HK-2 (cell line): ENCODE measurements around the gene LDLRAD4.

Experiments
- DNase-seq: peaks from one replicate; pipeline ENCODE4 v3.0.0-alpha.2; 2018; ENCODE audit not compliant: unreplicated experiment

LDLRAD4 gene

DNA sequence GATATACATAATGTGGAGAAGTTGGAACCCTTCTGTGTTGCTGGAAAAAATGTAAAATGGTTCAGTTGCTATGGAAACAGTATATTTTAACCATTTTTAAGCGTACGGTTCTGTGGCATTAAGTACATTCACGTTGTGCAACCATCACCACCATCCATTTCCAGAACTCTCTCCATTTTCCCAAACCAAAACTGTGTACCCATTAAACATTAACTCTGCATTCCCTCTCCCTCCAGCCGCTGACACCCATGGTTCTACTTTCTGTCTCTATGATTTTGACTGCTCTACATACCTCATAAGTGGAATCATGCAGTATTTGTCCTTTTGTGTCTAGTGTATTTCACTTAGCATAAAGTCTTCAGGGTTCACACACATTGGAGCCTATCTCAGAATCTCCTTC is 67.3 kb downstream of the LDLRAD4 start:
- no peak for DNase-seq

DNA sequence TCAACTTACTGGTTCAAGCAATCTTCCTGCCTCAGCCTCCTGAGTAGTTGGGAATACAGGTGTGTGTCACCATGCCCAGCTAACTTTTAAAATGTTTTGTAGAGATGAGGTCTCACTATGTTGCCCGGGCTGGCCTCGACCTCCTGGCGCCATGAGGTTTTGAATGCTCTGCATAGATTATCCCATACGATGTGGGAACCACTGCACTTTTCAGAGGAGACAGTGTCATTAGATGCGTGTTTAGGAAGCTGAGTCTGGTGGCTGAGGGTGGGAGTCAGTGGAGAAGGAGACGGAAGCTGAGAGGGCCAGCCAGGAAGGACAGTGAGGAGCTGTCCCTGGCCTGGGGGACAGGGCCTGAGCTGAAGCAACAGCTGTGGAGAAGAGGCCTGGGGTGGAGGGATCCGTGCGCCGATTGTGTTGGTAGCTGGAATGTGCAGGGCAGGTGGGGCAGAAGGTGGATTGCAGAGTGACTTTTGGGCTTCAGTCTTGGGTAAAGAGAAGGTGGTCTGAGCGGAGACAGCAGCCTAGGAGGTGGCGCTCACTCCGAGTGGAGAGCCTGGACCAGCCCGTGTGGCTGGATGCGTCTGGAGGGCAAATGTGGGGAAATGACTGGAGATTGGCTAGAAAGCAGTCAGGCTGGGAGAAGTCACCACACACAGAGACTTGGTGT is 68.0 kb downstream of the LDLRAD4 start:
- DNase-seq, result no peak

DNA sequence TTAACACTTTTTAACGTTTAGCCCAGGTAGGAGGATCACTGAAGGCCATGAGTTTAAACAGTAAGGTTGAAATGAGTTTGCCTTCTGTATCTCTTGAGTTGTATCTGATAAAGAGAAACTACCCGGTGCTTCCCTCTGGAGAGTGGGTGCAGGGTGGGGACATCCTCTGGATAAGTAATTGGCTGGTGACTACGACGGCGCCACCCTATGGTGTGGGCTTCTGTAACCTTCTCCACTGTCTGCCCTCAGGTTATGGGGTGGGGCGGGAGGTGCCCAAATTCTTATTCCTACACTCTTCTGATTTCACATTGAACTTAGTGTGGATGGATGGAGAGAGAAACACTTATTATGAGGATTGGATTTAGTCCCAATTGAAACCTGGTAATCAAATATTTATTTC is 68.8 kb downstream of the LDLRAD4 start:
- DNase-seq, result no peak

DNA sequence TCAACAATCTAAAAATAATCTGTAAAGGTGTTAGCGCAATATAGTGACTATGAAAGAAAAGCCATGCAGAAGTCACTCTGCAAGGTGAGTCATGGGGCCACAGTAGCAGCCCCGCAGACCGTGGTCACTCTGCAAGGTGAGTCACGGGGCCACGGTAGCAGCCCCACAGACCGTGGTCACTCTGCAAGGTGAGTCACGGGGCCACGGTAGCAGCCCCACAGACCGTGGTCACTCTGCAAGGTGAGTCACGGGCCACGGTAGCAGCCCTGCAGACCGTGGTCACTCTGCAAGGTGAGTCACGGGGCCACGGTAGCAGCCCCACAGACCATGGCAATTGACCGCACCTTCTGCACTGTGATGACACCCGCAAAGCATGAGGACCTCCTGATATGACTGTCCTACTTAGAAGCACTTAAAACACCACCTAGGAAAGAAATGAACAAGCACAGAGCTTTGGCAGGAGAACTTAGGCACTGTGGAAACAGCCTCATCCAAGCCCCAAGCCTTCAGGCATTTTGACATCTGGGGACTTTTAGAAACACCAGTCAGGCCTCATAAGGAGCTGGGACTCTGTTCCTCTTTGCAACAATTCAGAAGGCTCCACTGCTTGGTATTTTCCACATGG is 70.1 kb downstream of the LDLRAD4 start:
- DNase-seq, result no peak

DNA sequence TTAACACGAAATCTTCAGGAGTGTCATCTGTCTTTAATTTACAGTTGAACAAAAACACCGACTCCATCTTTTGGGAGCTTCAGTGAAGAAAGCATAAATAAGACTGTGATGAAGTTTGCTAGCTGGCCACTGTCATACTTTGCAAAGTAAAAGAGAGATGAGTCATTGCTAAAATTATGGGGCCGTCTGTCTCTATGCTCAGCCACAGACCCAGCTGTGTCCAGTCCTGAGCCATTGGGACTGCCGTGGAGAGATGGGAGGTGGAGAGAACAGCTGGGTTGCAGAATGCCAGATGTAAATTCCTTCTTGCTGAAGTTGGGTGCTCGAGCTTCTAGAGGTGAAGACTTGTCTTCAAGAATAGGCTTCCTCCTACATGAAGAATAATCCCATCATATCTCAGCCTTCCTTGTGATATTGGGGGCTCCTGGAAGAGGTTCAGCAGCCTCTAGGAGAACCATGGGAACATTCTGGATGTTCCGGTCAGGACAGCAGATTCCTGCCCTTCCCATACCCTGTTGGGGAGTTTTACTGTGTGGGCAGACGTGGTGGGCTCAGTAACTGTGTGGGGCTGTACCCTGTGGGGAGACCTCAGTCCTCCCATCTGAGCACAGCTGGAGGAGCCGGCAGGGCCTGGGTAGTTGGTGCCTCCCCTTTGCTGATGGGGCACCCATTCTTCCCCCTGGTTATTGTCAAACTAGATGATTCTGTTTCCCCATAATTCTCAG is 71.1 kb downstream of the LDLRAD4 start:
- DNase-seq, result no peak

DNA sequence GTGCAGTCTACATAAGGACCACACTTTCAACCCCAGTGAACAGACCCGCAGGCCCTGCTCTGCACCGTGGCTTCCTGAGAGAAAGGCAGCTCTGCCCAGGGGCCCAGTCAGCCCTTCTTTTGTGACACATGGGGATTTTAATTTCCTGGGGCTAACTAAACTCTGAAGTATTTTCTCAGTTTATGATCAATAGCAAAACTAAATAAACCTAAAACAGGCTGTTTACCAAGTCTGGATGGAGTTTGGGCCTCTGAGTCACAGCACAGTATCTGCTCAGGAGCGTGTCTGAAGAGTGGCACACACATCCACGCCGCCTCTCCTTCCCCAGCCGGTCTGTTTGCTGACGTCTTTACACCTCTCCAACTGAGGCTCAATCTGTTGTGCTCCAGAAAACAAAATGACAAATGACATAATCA is 72.3 kb downstream of the LDLRAD4 start:
- DNase-seq, result no peak

DNA sequence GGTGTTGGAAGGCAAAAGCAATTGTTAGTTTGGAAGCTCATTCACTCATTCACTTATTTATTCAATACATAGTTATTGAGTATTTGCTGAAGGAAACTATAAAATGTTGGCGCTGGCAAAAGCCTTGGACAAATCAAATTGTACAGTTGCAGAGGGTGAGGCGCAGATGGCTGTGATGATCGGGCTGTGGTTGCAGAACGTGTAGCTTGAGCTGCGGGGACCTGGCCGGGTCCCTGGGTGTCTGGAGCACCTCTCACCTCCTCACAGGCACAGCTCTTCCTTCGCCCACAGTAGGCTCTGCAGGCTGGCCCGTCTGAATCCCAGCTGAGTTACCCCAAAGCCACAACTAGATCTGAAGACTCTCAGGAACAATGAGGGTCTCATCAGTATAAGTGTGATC is 72.7 kb downstream of the LDLRAD4 start:
- DNase-seq, result no peak

DNA sequence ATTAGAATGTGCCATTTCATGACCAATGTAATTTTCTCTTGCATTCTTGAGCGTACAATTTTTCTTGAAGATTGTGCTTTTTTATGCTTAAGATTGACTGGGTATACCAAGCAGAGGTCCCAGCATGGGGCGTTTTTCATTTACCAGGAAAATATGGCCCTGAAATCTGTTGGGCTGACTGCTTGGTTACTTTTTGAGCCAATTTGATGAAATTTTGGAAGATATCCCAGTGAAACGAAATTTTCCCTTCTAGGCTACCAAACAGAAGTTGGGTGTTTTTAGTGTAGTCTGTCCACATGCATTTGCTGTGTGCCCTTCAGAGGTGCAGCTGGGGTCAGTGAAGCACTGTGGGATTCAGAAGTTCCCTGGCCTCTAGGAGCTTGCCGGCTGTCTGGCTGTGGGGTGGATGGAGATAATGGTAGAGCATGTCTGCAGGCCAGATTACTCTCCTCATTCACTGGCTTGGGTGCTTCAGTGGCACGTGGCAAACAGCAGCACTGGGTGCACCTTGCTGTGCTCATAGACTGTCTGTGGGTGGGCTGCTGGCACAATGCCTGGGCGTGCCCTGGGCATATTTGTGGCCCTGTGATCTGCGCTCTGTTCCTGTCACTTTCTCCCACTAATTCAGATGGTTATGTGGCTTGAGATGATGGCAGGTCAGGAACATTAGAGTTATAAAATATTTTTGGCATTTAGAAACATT is 73.3 kb downstream of the LDLRAD4 start:
- no peak for DNase-seq

DNA sequence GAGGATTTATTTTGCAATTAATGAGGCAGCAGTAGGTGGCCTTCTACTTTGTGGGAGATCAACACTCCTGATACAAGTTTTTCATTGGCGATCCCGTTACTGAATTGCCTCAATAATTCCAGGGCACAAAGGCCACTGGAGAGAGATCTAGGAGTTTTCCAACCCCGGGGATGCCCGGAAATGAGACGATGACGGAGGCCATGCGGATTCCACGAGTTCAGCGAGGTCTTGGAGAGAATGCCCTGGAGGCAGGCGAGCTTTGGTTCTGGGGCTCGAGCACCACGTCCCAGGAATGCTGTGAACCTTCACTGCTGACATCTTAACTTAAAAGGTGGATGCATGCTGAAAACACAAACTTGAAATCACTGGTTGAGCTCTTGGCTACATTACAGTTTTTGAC is 74.2 kb downstream of the LDLRAD4 start:
- DNase-seq, result no peak

DNA sequence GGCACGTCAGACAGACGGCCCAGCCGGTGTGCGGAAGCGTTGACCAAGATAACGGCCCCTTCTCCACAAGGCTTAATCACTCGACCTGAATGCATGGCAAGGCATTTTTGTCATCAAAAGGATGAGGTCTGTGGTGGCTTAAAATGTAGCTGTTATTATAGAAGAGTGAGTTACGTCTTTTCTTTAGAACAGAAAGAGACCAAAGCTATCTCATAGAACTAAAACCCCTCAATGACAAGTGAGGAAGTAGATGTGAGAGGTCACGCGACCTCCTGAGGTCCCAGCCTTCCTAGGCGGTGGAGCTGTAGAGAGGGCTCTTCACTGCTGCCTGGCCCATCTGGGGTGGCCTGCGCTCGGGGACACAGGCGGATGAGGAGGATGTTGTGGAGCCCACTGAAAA is 75.7 kb downstream of the LDLRAD4 start:
- no peak for DNase-seq

DNA sequence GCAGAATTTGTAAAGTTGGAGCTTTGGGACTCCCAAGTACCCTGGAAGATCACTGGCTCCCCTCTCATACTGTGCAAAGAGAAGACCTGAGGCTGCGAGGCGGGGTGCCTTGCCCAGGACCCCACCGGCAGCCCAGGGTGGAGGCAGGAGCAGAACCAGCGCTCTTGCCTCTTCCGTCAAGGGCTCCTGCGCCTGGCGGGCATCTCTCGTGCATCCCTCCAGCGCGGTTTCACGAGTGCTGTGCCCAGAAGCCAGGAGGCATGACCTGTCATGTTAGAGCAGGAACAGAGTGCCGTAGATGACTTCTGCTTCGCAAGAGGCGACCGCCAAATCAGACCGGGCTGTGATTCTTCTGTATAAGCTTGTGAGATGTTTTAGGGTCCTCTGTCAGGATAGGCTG is 77.3 kb downstream of the LDLRAD4 start:
- no peak for DNase-seq

DNA sequence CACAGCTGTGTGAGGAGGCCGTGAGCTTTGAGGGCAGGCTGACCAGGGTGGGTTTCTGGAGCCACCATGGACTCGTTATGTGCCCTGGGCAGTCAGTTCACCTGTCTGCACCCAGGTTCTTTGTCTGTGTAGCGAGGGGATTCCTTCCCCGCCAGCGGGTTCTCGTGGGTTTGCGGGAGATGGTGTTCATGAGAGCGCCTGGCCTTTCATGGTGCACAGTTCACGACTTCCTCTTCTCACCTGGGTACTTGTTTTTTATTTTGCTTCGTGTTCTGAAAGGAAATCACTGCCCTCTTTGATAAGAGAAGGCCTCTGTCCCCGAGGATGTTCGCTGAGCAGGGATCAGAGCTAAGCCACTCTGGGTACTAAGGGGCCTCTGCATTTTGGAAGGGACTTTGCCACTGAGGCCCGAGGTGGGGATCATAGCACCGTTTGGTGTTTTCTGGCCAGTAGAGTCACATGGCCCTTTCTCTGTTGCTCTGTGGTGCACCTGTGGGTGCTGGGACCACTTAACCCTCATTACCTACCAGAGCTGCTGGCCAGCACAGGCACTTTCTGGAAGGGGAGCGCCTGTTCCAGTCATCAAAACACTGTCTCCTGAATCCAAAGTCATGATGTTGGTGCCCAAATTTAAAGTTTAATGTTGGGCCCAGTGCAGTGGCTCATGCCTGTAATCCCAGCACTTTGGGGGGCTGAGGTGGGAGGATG is 78.5 kb downstream of the LDLRAD4 start:
- DNase-seq, result no peak

DNA sequence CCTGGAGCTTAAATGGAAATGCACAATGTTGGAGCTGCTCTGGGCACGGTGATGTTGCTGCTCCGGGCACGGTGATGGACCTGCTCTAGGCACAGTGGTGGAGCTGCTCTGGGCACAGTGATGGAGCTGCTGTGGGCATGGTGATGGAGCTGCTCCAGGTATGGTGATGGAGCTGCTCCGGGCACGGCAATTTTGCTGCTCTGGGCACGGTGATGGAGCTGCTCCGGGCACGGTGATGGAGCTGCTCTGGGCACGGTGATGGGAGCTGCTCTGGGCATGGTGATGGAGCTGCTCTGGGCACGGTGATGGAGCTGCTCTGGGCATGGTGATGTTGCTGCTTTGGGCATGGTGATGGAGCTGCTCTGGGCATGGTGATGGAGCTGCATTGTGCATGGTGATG is 79.7 kb downstream of the LDLRAD4 start:
- DNase-seq, result no peak

DNA sequence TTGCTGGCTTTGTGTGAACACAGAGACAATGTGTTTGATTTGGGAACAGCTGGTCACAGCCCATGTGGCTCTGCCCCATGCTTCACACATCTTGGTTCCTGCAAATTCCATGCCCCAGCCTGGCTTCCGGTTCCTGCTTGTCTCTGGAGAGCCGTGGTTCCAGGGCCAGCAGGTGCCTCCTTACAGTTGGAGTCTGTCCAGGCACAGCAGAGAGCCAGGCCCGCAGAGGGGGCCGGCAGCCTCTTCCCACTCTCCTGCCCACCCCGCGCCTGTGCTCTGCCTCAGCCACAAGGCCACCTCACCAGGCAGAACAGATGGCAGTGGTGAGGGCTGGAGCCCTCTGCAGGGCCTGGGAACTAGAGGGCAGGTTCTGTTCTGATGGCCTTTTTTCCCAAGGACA is 81.5 kb downstream of the LDLRAD4 start:
- no peak for DNase-seq

DNA sequence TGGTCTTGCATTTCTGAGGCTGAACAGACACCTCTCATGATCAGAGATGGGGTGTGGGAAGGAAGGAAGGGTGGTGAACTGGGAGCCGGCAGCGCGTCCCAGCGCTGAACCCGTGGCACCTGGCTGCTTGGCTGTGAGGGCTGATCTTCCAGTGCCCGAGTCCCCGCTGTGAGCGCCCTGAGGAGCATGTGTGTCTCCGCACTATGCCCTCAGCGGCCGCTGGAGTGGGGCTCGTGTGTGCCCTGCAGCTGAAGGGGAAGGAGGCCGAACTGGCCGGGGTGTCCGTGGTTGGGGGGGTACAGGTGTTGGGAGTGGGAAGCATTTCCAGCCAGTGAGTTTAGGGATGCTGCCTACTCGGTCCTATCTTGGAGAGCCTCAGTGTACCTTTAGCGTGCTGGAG is 82.2 kb downstream of the LDLRAD4 start:
- no peak for DNase-seq

DNA sequence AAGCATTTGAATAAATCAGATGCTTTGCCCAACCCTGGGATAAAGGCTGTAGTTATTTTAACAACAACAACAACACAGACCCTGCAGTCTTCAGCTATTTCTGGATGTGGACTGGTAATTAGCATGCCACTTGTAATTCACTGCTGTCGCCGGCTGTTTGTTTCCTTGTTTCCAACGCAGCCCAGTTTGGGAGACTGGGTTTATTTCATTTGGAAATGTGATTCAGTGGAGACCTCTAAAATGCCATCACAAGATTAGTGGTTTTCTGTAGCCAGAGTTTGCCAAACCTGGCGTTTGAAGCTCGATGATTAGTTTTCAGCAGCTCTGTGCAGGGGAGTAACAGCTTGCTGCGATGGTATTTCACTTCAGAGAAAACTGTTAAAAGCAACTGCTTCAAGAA is 83.5 kb downstream of the LDLRAD4 start:
- no peak for DNase-seq

DNA sequence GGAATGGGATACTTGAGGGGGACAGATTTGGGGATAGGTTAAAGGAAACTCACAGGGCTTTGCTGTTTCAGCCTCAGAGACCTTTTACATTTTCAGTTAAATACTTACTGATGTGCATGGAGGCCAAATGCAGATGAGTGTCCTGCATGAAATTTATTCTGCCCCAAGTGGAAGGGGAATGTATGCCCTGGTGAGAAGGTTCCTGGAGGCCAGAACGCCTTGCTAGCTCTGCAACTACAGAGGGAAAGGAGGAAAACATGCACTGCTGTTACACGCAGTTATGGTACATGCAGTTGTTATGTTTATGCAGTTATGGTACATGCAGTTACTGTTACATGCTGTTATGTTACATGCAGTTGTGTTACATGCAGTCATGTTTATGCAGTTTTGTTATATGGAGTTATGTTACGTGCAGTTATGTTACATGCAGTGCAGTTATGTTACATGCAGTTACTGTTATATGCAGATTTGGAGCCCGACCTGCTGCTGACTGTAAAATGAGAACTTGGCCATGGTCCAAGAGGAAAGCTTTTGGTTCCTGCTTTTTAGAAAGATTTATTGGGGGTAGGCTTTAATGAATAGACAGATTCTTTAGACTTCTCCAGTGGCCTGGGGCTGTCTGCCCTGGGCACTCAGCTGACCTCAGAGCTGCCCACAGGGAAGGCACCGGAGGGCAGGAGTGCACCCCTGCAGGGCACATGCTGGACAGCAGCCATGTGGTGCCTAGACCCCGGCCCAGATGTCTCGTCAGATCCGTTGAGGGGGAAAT is 84.1 kb downstream of the LDLRAD4 start:
- DNase-seq, result no peak

DNA sequence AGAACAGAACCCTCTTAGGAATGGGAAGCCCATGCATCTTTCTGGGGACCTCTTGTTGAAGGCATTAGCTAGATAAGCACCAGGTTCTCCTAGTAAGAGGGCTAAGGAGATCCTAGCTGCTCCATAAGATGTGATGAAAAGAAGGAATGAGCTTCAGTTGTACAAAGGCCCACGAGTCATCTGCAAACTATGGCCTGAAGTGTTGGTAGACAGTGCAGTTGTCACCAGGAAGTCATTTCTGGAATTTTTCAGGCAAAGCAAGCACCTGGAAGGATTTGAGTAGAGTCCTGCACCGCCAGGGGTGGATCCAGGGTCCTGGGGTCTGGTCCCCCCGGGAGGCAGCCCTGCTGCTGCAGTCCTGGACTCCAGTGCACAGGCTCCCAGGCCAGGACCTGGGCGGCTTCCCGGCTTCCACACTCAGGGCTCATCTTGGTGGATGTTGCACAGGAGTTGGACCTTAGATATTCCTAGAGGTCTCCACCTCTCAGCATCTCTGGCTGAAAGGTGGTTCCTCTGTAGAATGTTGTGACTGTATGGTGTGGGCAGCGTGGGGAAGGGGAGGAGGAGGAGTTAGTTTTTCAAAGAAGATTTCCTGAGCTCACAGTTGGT is 85.3 kb downstream of the LDLRAD4 start:
- no peak for DNase-seq

DNA sequence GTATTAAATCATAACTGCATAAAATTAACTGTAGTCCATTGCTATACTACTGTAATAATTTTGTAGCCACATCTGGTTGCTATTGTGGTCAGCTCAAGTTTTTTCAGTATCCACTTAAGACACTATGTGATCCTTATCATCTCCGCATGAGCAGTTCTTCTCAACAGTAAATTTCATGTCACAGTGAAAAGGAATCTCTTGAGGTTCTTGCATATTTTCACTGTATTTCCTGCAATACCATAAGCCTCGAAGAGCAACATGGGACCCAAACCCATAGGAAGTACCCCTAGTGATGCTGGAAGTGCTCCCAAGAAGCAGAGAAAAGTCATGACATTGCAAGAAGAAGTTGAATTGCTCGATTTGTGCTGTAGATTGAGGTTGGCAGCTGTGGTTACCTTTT is 86.7 kb downstream of the LDLRAD4 start:
- no peak for DNase-seq

DNA sequence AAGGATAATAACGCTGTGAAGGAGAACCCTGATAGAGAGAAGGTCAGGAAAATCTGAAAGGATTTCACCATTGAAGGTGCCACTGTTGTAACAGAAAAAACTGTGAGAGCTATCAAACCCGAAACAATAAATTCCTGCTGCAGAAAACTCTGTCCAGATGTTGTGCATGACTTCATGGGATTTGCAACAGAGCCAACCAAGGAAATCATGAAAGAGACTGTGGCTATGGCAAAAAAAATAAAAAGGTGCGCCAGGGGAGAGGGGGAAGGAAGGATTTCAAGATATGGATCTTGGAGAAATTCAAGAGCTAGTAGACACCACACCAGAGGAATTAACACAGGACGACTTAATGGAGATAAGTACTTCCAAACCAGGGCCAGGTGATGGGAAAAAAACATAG is 88.0 kb downstream of the LDLRAD4 start:
- no peak for DNase-seq

DNA sequence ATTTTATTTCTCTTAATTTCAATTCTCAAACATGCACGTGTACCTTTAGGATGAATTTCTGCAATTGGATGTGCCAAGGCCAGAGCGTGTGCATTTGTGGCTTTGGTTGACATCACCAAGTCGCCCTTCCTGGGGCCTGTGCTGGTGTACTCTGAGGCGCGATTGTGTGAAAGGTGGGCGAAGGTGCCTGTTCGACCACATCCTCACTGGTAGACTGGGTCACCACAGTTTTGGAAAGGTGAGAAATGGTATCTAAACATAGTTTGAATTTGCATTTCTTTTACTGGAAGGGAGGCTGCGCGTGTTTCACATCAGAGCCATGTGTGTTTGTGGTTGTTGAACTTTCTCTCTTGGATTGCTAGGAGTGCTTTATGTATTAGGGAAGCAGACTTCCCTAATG is 89.8 kb downstream of the LDLRAD4 start:
- DNase-seq, result no peak
